H1 (cell line): ENCODE data around the gene PTPRD. TPM values are rescaled to one million over a fixed set of nuclear protein-coding genes. Genes with fewer than 3 reads are reported as not detected.

ENCODE experiments used
- CTCF ChIA-PET: fragments of 300-600 bp; sonication (Branson Sonifier 250); formaldehyde crosslinking; loops from one replicate; lab custom pipeline; 2021; ENCODE audit not compliant: partially characterized antibody; lab: Charles Lee
- POLR2A ChIA-PET: fragments of 300-600 bp; sonication (Branson Sonifier 250); formaldehyde crosslinking; loops from one replicate; lab custom pipeline; 2021; ENCODE audit warnings: inconsistent platforms; ENCODE audit not compliant: partially characterized antibody; lab: Charles Lee
- DNase-seq, 2 experiments: peaks; one replicate each; pipeline versions ENCODE4 v3.0.0 to v3.0.0-alpha.2; 2010 to 2022; ENCODE audit warnings: low spot score in 2 of 2, low read depth in 1 of 2, mixed read lengths in 1 of 2
- FAIRE-seq: peaks from 2 replicates; lab custom pipeline; 2011; peaks lifted over from hg19 to GRCh38; lab: Jason Lieb, UNC
- H2AFZ ChIP-seq: 2 replicates; pipeline ENCODE4 v1.8.1; 2012; ENCODE audit warnings: low read length, inconsistent platforms
- H2AK5ac ChIP-seq: 2 replicates; pipeline ENCODE4 v1.6.1; 2013; ENCODE audit warnings: low read depth, low read length
- H2BK120ac ChIP-seq: replicated peaks from 2 replicates; pipeline ENCODE3; 2013; ENCODE audit warnings: low read depth, low read length, inconsistent platforms
- H2BK12ac ChIP-seq: 2 replicates; pipeline ENCODE4 v1.6.1; 2013; ENCODE audit warnings: low read depth, low read length
- H2BK15ac ChIP-seq: 2 replicates; pipeline ENCODE4 v1.6.1; 2013; ENCODE audit warnings: low read length
- H2BK20ac ChIP-seq: 2 replicates; pipeline ENCODE4 v1.6.1; 2013; ENCODE audit warnings: low read length
- H2BK5ac ChIP-seq: 2 replicates; pipeline ENCODE4 v1.6.1; 2013; ENCODE audit warnings: low read depth, low read length
- H3K14ac ChIP-seq: 2 replicates; pipeline ENCODE4 v1.6.1; 2013; ENCODE audit warnings: inconsistent platforms; ENCODE audit not compliant: insufficient read length
- H3K18ac ChIP-seq: 2 replicates; pipeline ENCODE4 v1.6.1; 2013; ENCODE audit warnings: low read length; ENCODE audit errors: extremely low read depth
- H3K23ac ChIP-seq: 2 replicates; pipeline ENCODE4 v1.6.1; 2013; ENCODE audit warnings: inconsistent platforms; ENCODE audit not compliant: insufficient read length
- H3K23me2 ChIP-seq: 2 replicates; pipeline ENCODE4 v1.6.1; 2013; ENCODE audit warnings: low read depth, low read length
- H3K27ac ChIP-seq: 2 replicates; pipeline ENCODE4 v1.6.1; 2011; ENCODE audit warnings: low read depth, low read length, inconsistent platforms
- H3K27me3 ChIP-seq, 4 experiments: replicated peaks in 1 of 4; 1 replicate in 1 of 4; 2 replicates in 3 of 4; pipeline versions ENCODE4 v1.6.1 to v1.8.1; 2011 to 2013; ENCODE audit warnings: low read length in 3 of 4, mild to moderate bottlenecking in 3 of 4, inconsistent platforms in 2 of 4, mixed read lengths in 2 of 4, moderate library complexity in 1 of 4; ENCODE audit not compliant: control insufficient read depth in 3 of 4, insufficient read depth in 3 of 4; ENCODE audit errors: extremely low read depth in 1 of 4
- H3K36me3 ChIP-seq, 4 experiments: 2 replicates each; pipeline versions ENCODE4 v1.6.1 to v1.8.1; 2011 to 2013; ENCODE audit warnings: mild to moderate bottlenecking in 4 of 4, low read length in 3 of 4, moderate library complexity in 2 of 4, control low read depth in 1 of 4, inconsistent platforms in 1 of 4; ENCODE audit not compliant: insufficient read depth in 4 of 4, control insufficient read depth in 2 of 4
- H3K4ac ChIP-seq: replicated peaks from 2 replicates; pipeline ENCODE3; 2013; ENCODE audit warnings: low read length, low read depth, mixed read lengths, inconsistent platforms; ENCODE audit not compliant: insufficient read length
- H3K4me1 ChIP-seq, 4 experiments: replicated peaks in 1 of 4; 1 replicate in 1 of 4; 2 replicates in 3 of 4; pipeline versions ENCODE4 v1.6.1 to v1.8.1; 2011 to 2013; ENCODE audit warnings: low read length in 3 of 4, inconsistent platforms in 2 of 4, mixed read lengths in 1 of 4; ENCODE audit not compliant: insufficient read depth in 4 of 4, control insufficient read depth in 3 of 4
- H3K4me2 ChIP-seq, 2 experiments: 2 replicates each; pipeline versions ENCODE4 v1.6.1 to v1.8.1; 2011 to 2013; ENCODE audit warnings: low read depth in 2 of 2, low read length in 2 of 2, control low read depth in 1 of 2, inconsistent platforms in 1 of 2, mild to moderate bottlenecking in 1 of 2; ENCODE audit not compliant: insufficient read depth in 1 of 2
- H3K4me3 ChIP-seq, 4 experiments: fragments of 200-600, 300-600 bp in 1 of 4; sonication (generic), shearing (Covaris generic), sonication (Bioruptor Twin) in 1 of 4; 2 replicates each; pipeline versions ENCODE4 v1.5.1 to v1.8.1; 2011 to 2016; ENCODE audit warnings: low read length in 4 of 4, low read depth in 3 of 4, control low read depth in 2 of 4, inconsistent platforms in 2 of 4, mild to moderate bottlenecking in 2 of 4, mixed read lengths in 1 of 4, moderate library complexity in 1 of 4; ENCODE audit not compliant: insufficient read depth in 2 of 4; ENCODE audit errors: extremely low read depth in 1 of 4
- H3K56ac ChIP-seq: replicated peaks from 2 replicates; pipeline ENCODE3; 2013; ENCODE audit warnings: low read depth, mild to moderate bottlenecking, mixed read lengths, low read length, inconsistent platforms; ENCODE audit not compliant: insufficient read length
- H3K79me1 ChIP-seq: 2 replicates; pipeline ENCODE4 v1.6.1; 2013; ENCODE audit warnings: low read depth, low read length, control low read depth
- H3K79me2 ChIP-seq, 2 experiments: 2 replicates each; pipeline versions ENCODE4 v1.6.1 to v1.8.1; 2012 to 2013; ENCODE audit warnings: low read length in 2 of 2, mild to moderate bottlenecking in 2 of 2, inconsistent platforms in 1 of 2; ENCODE audit not compliant: insufficient read depth in 2 of 2, control insufficient read depth in 1 of 2
- H3K9ac ChIP-seq, 4 experiments: replicated peaks in 1 of 4; 1 replicate in 1 of 4; 2 replicates in 3 of 4; pipeline versions ENCODE4 v1.6.1 to v1.8.1; 2011 to 2013; ENCODE audit warnings: low read depth in 3 of 4, low read length in 3 of 4, control low read depth in 2 of 4, mild to moderate bottlenecking in 2 of 4, moderate library complexity in 2 of 4, inconsistent platforms in 1 of 4; ENCODE audit errors: extremely low read depth in 1 of 4
- H3K9me3 ChIP-seq, 2 experiments: 2 replicates each; pipeline versions ENCODE4 v1.6.1 to v1.8.1; 2012 to 2013; ENCODE audit warnings: mild to moderate bottlenecking in 2 of 2, moderate library complexity in 2 of 2, control low read depth in 1 of 2, inconsistent platforms in 1 of 2, low read depth in 1 of 2, low read length in 1 of 2, mixed read lengths in 1 of 2; ENCODE audit not compliant: insufficient read depth in 2 of 2
- H4K20me1 ChIP-seq, 2 experiments: replicated peaks in 1 of 2; 2 replicates each; pipeline versions ENCODE3 to v1.8.1; 2011 to 2013; ENCODE audit warnings: inconsistent platforms in 2 of 2, low read length in 2 of 2, mild to moderate bottlenecking in 1 of 2; ENCODE audit not compliant: insufficient read depth in 2 of 2, control insufficient read depth in 1 of 2
- H4K5ac ChIP-seq: 2 replicates; pipeline ENCODE4 v1.6.1; 2013; ENCODE audit warnings: low read length, low read depth, mixed read lengths, inconsistent platforms; ENCODE audit not compliant: insufficient read length
- H4K8ac ChIP-seq: 2 replicates; pipeline ENCODE4 v1.8.0; 2013; ENCODE audit warnings: mild to moderate bottlenecking, moderate library complexity, low read length, inconsistent platforms; ENCODE audit not compliant: insufficient read depth; ENCODE audit errors: extremely low read depth
- H4K91ac ChIP-seq: replicated peaks from 2 replicates; pipeline ENCODE3; 2013; ENCODE audit warnings: low read length, mixed read lengths, inconsistent platforms; ENCODE audit not compliant: insufficient read length
- CBX5 ChIP-seq: fragments of 300-800, 300-1000 bp; sonication (generic); IDR thresholded peaks from 2 replicates; pipeline ENCODE4 v1.7.1; 2016; ENCODE audit warnings: antibody characterized with exemption, low read length, low read depth
- EGR1 ChIP-seq: IDR thresholded peaks from 2 replicates; pipeline ENCODE4 v1.6.1; 2011; ENCODE audit warnings: low read depth, low read length, borderline replicate concordance
- EP300 ChIP-seq, 2 experiments: IDR thresholded peaks; 1 replicate in 1 of 2; 2 replicates in 1 of 2; pipeline ENCODE4 v1.6.1; 2011 to 2012; ENCODE audit warnings: low read depth in 2 of 2, low read length in 2 of 2, mild to moderate bottlenecking in 2 of 2, borderline replicate concordance in 1 of 2, inconsistent platforms in 1 of 2, moderate library complexity in 1 of 2
- HDAC6 ChIP-seq: IDR thresholded peaks from one replicate; pipeline ENCODE4 v1.7.1; 2012; ENCODE audit warnings: low read depth, mild to moderate bottlenecking, inconsistent platforms, low read length, moderate library complexity
- KDM4A ChIP-seq: IDR thresholded peaks from one replicate; pipeline ENCODE4 v1.7.1; 2012; ENCODE audit warnings: low read depth, mild to moderate bottlenecking, moderate library complexity, low read length, inconsistent platforms; ENCODE audit not compliant: severe bottlenecking
- KDM5A ChIP-seq: fragments of 200-600 bp; IDR thresholded peaks from 2 replicates; pipeline ENCODE4 v1.7.1; 2012; ENCODE audit warnings: mild to moderate bottlenecking, low read length, inconsistent platforms, mixed read lengths
- NRF1 ChIP-seq: IDR thresholded peaks from 2 replicates; pipeline ENCODE4 v1.6.1; 2011; ENCODE audit warnings: mild to moderate bottlenecking, low read depth, low read length, improper control_type of control experiment
- POLR2A ChIP-seq, 2 experiments: IDR thresholded peaks; 1 replicate in 1 of 2; 2 replicates in 1 of 2; pipeline ENCODE4 v1.6.1; 2011; ENCODE audit warnings: low read depth in 2 of 2, low read length in 2 of 2, mild to moderate bottlenecking in 2 of 2; ENCODE audit errors: control extremely low read depth in 1 of 2
- RBBP5 ChIP-seq: IDR thresholded peaks from 2 replicates; pipeline ENCODE4 v1.7.1; 2012; ENCODE audit warnings: low read depth, mild to moderate bottlenecking, inconsistent platforms, low read length, moderate library complexity, borderline replicate concordance
- SIN3A ChIP-seq, 2 experiments: IDR thresholded peaks in 1 of 2; conservative IDR thresholded peaks in 1 of 2; 2 replicates each; pipeline ENCODE4 v1.6.1; 2011 to 2012; ENCODE audit warnings: low read length in 2 of 2, improper control_type of control experiment in 1 of 2, low read depth in 1 of 2, mild to moderate bottlenecking in 1 of 2
- SP4 ChIP-seq: IDR thresholded peaks from 2 replicates; pipeline ENCODE4 v1.6.1; 2012; ENCODE audit warnings: low read length, inconsistent platforms
- YY1 ChIP-seq: IDR thresholded peaks from 2 replicates; pipeline ENCODE4 v1.6.1; 2011; ENCODE audit warnings: low read depth, mild to moderate bottlenecking, low read length
- WGBS, 2 experiments: shearing (Covaris generic) in 1 of 2; methylation state at CpG; one replicate each; pipeline versions ENCODE4 v1.1.6 to v1.1.7; 2013 to 2015; ENCODE audit warnings: low lambda C conversion rate in 2 of 2, mixed read lengths in 2 of 2, inconsistent platforms in 1 of 2, low coverage in 1 of 2, missing lambda C conversion rate in 1 of 2; ENCODE audit not compliant: insufficient replicate concordance in 2 of 2, insufficient coverage in 1 of 2, insufficient read length in 1 of 2; ENCODE audit errors: extremely low coverage in 1 of 2, missing lambda C conversion rate in 1 of 2; 5-methylcytosine and 5-hydroxymethylcytosine counted together
- polyA plus RNA-seq, 7 experiments: library from polyadenylated mRNA; depleted of rRNA in 3 of 7; stranded (reverse) in 5 of 7; unstranded in 2 of 7; fragments of >200 nt in 5 of 7; fragments of 200-250 nt in 2 of 7; gene quantifications; 1 replicate in 5 of 7; 2 replicates in 1 of 7; 4 replicates in 1 of 7; pipeline versions ENCODE4 v1.2.1 to v1.2.3, GENCODE V29; 2011 to 2013; ENCODE audit warnings: missing spikeins in 2 of 7, mixed read lengths in 2 of 7
- total RNA-seq: library from RNA; stranded (reverse); fragmentation: NEBNext Ultra II Directional; extraction: Animal tissue kit (Norgen Biotek cat#: 25700); gene quantifications from 2 replicates; pipeline ENCODE4 v1.2.1, GENCODE V29; 2021
- TF ChIP-seq, protein P1 (sequence below): IDR thresholded peaks from 2 replicates; pipeline ENCODE4 v1.6.1; 2012; ENCODE audit warnings: low read length, inconsistent platforms

PTPRD gene
- total and polyA plus RNA-seq, 2 of the 8 experiments (the other 6 are each of a cell fraction or from before 2014, with no cell fraction given): 17.2 to 77.0 TPM

DNA sequence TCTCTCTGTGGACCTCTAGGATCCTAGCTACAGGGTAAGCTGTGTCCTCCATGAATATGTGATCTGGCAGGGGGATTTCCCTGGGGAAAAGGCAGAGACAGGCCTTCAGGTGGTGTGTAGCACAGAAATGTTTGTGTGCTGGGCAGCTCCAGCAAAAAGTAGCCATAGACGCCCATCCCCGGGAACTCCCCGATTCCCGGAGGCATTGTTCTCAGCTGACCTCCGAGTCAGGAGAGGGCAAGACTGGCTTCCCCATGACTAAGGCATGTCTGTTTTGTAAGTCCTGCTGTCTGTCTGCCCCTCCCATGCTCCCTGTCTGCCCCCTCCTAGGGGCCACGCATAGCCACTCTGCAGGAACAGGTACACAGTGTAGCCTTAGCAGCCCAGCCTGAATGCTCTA lies 834.5 kb downstream of the PTPRD start:
- Histone ChIP-seq H2BK20ac (no peak overlapping the region), H3K27ac (no peak overlapping the region), H3K36me3 (no peaks in the 10 kb centered on the region), H2BK12ac (no peak overlapping the region), H2BK5ac (no peak overlapping the region), H2AK5ac (no peak overlapping the region), H4K8ac (no peak overlapping the region), H2BK120ac (no peak overlapping the region), H3K79me1 (no peaks in the 10 kb centered on the region), H3K79me2 (no peaks in the 10 kb centered on the region), H3K27me3 (no peaks in the 10 kb centered on the region), H4K91ac (no peak overlapping the region), H3K9me3 (no peaks in the 10 kb centered on the region), H3K4me1 (no peaks in the 10 kb centered on the region), H3K18ac (no peak overlapping the region), H2AFZ (peak overlapping the region; percentile 71; the same call in 1 of the 2 replicates), H4K20me1 (no peaks in the 10 kb centered on the region), H3K4me2 (no peak overlapping the region), H4K5ac (no peak overlapping the region), H3K23me2 (no peaks in the 10 kb centered on the region), H3K23ac (no peak overlapping the region), H2BK15ac (no peak overlapping the region), H3K4me3 (no peak overlapping the region), H3K4ac (no peak overlapping the region), H3K9ac (no peak overlapping the region), H3K14ac (no peak overlapping the region), H3K56ac (no peak overlapping the region)
- DNase-seq (no peak), FAIRE-seq (no peak)
- ChIA-PET POLR2A (no interaction called here), CTCF (interaction anchor here (2.3 to 4.7 kb wide), 2 partner anchors 12 to 172 kb away, joined by 9 to 23 read pairs; no protein-coding TSS in a partner anchor)
- WGBS, 2 experiments: 98% methylated on average over 6 of the region's 6 CpGs; no CpG with 5 or more reads in 1 of the 2 experiments
- TF ChIP-seq, protein P1, sequence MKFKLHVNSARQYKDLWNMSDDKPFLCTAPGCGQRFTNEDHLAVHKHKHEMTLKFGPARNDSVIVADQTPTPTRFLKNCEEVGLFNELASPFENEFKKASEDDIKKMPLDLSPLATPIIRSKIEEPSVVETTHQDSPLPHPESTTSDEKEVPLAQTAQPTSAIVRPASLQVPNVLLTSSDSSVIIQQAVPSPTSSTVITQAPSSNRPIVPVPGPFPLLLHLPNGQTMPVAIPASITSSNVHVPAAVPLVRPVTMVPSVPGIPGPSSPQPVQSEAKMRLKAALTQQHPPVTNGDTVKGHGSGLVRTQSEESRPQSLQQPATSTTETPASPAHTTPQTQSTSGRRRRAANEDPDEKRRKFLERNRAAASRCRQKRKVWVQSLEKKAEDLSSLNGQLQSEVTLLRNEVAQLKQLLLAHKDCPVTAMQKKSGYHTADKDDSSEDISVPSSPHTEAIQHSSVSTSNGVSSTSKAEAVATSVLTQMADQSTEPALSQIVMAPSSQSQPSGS: no peak
- TF ChIP-seq KDM4A (no peak), EGR1 (no peak), KDM5A (no peak), POLR2A (IDR thresholded peaks at IDR 0.05; ENCODE audit: control extremely low read depth in 1 of 2, low read depth in 2 of 2, low read length in 2 of 2) (no peak), NRF1 (no peak), HDAC6 (no peak), SP4 (no peak), CBX5 (no peak), RBBP5 (no peak), YY1 (no peak), SIN3A (conservative IDR thresholded peaks at IDR 0.05 in 1 of 2, IDR thresholded peaks at IDR 0.05 in 1 of 2; ENCODE audit: low read depth in 1 of 2, low read length in 2 of 2) (no peak), EP300 (IDR thresholded peaks at IDR 0.05; ENCODE audit: borderline replicate concordance in 1 of 2, low read depth in 2 of 2, low read length in 2 of 2) (no peak)
